ENCODE results near the gene STPG2.
A peak's percentile ranks its signal among the peaks of the same experiment; 100 is the strongest.
"Not testable (repeated sequence)": the region's sequence is repeated elsewhere in the genome, so short reads cannot be mapped to it uniquely, and the experiment has no call there.

Gene STPG2

DNA sequence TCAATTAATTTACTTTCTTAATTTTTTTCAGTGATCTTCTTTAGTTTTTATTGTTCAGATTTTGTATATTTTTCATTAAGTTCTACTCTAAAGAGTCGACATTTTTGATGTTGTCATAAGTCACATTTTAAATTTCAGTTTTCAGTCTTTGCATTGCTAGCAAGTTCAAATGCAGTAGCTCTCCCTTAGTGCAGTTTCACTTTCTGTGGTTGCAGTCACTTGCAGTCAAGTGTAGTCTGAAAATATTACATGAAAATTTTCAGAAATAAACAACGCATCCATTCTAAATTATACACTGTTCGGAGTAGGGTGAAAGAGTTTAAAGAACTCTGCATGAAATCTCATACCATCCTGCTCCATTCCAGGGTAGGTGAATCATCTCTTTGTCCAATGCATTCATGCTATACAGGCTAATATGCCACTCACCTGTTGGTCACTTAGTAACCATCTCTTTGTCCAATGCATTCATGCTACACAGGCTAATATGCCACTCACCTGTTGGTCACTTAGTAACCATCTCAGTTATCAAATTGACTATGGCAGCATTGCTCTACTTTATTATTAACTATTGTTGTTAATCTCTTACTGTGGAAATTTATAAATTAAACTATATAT, 356.9 kb downstream of the STPG2 start:
- no peak for DNase-seq

DNA sequence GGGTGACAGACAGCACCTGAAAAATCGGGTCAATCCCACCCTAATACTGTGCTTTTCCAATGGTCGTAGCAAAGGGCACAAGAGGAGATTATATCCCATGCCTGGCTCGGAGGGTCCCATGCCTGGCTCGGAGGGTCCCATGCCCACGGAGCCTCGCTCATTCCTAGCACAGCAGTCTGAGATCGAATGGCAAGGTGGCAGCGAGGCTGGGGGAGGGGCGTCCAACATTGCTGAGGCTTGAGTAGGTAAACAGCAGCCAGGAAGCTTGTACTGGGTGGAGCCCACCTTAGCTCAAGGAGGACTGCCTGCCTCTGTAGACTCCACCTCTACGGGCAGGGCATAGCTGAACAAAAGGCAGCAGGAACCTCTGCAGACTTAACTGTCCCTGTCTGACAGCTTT, 365.1 kb downstream of the STPG2 start:
- no peak for DNase-seq

DNA sequence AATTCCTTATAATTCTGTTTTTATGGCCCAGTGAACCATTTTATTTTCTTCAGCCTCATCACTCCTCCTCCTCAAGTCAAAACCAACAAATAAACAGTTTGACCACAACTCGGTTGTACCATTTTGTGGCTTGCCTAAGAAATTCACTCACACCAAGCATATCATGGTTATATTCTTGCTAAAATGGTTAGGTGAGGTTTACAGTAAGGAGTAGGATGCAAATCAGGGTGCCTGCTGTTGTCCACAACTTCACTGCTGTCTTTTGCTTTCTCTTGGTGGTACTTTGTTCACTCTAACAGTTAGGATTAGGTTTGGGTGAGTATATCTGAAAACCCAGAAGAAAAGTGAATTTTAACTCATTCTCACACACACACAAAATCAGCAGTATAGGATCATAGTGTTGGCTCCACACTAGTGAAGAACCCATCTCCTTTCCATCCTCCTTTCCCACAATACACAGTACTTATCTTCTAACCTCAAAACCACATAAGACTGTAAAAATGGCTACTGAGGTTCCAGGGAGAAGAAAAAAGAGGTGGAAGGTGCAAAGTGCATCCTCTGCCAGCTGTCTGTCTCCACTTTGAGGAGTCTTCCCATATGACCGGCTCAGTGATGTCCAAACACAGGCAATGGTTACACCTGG, 368.8 kb downstream of the STPG2 start:
- no peak for DNase-seq

DNA sequence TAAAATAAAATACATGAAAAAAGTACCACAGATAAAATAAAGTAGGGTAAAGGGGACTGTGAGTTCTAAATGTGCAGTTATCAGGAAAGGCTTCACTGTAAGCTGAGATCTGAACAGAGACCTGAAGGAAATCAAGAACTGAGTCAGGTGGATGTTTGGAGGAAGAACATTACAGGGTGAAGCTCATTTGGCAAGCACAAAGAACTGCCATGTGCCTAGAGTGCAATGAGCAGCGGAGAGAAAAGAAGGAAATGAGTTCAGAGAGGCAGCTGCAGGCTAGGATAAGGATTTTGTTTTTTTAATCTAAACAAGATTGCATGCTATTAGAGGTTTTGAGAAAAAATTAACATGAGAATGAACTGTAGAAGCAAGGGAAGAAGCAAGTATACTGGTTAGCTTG, 373.1 kb downstream of the STPG2 start:
- no peak for DNase-seq

DNA sequence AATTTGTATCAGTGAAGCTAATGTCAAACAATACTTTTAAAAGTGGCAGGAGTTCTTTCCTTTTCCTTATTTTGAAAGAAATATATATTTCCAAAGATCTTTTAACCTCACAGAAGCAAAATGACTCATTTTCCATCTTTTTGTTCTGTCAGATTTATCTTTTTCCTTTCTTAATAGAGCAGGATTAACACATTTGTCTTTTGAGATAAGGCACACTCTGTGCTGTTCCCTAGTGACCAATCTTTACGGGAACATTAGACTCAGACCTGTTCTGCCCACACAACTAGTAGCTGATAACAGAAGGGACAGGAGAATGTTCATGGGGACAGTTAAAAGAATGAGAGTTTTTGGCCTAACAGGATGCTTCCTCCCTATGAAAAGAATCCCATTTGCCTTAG, 381.2 kb downstream of the STPG2 start:
- no peak for DNase-seq

DNA sequence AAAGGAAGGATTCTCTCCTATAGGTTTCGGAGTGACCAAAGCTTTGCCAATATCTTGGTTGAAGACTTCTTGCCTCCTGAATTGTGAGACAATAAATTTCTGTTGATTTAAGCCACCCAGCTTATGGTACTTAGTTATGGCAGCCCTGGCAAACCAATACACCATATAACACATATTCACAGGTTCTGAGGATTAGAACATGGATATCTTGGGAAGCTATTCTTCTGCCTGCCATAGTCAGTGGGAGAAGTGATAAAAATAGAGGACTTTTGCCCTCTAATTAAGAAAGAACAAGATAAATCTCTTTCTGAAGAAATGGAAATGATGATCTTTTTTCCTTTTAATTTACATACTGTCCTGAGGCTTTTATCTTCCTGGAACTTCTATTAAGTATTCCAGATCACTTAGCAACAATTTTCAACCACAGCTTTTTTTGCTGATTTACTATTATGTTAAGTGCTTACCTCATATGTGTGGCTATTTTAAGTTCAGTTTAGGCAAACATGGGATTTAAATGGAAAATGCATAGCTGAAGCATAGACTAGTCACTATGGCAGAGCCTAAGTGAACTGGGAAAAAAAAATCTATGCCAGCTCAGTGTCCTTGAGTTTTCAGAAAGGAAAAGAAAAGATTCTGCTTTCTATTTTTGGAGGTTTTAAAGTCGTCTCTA, 381.7 kb downstream of the STPG2 start:
- DNase-seq: no peak

DNA sequence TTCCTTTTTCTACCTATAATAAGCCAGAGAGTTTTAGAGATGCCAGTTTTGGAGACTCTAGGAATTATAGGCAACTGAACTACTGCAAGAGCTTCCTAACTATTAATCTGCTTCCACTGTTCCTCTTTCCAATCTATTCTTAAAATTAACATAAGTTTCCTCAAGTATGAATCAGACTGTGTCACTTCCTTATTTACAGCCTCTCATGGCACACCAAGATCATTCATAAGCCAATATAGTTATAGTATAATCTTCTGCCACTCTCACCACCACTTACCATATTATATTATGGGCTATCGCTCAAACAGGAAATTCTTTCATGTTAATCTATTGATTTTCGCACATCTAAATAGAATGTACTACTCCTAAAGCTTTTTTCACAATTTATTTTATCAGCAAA, 383.5 kb downstream of the STPG2 start:
- no peak for DNase-seq

DNA sequence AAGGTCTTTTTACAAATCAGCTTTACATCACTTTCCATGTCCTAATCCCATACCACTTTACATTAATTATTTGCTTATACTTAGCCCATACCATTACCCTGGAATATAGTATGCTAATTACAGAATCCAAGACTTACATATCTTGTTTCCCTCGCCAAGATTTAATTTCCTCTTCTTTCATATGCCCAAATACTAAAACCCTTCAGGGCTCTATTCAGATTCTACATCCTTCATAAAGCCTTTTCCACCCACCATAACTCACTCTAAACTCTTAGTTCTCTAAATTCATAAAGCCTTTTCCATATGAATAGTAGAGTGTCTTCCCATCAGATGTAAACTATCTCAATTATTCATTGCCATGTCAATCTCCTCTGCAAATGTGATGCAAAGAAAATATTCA, 390.7 kb downstream of the STPG2 start:
- no peak for DNase-seq

DNA sequence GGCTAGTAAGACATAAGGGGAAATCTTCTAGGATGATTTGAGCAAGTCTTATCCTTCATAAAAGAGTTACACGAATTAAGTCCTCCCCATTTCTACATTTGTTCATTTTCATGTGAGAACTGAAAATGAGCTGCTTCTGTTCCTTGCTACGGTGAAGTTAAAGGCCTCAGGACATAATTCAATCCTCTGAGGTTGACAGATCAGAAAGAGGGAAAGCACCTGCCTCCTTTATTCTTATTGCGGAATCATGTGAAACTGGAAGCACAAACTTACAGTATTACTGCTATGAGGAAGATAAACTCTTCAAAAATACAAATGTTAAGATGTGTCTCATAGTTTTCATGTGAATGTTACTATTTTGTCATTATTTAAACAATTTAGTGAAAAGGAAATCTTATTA, 395.3 kb downstream of the STPG2 start:
- no peak for DNase-seq

DNA sequence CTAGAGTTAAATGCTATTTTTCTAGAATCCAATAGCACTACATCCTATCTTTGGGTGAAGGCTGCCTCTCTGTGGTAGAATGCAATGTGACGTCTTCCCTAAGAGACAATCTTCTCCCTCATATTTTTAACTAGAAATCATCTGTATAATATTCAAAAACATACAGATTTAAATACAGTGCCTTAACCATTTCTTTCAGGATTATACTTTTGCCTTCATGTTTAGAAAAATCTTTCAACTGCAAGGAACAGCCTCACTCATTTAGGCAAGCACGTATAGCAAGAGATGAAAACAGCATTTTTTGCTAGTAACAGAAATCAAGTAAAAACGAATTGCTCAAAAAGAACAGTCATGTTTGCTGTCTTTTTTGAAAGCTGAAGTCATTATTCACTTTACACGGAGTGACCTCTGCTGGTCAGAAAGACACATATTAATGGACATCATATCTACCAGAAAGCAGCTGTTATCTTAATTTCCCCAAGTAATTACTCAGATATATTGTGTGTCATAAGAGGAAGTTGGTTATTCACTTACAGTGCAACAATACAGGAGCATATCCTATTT, 422.3 kb downstream of the STPG2 start:
- peak; percentile 13 for DNase-seq

DNA sequence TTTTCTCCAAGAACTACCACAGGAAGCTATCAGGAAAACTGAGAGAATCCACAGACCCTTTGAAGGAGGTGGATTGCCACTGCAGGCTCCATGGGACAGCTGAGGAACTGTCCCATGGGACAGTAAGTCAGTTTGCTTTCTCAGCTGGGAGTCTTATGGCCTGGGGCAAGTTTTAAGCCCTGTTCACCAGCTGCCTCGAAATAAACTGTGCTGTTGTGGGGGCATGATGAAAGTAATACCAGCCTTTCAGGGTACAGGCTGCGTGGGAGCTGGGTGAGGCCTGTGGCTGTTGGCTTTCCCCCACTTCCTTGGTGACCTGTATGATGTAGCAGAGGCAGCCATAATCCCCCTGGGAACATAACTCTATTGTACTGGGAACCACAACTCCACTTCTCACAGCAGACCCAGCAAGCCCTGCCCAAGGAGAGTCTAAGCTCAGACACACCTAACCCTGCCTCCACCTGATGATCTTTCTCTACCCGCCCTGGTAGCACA, 452.1 kb downstream of the STPG2 start:
- DNase-seq: no peak

DNA sequence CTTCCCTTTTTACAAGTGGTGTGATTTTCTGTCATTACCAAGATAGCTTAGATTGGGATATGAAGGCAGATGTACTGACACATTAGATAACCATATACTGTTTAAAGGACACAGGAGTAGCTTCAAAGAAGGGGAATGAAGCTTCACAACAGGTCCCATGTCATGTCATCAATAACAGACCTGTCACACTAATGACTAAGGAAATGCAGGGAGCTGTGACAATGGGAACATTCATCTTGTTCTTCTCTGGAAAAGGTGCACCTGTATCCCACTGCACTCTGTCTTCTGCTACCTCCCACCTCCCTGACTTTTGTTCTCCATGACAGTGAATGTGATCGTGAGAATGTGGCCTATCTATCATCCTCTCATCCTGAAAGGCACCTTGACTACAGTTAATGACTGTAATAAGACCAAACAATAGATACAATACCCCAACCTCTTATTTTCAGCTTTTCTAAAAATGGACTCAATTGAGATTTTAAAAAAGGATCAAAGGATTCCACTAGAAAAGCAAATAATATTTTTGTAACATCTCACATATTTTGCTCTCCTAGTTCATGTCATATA, 472.5 kb downstream of the STPG2 start:
- no peak for DNase-seq

DNA sequence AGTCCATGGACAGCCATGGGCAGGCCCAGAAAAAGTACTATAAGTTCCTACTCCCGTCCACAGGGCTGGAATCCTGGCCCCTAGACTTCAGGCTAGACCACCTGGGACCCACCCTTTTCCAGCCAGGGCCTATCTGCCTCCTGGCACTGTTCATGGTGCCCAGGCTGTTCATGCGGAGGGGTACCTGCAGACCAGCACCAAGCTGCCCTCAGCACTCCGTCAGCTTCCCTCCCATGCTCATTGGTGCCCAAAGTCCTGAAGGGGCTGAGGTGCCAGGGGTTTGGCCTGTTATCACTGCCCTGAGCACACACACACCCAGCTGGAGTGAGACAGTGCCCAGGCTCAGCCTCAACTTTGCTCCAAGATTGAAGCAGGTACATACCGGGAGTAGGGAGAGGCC, 477.7 kb downstream of the STPG2 start:
- no peak for DNase-seq

DNA sequence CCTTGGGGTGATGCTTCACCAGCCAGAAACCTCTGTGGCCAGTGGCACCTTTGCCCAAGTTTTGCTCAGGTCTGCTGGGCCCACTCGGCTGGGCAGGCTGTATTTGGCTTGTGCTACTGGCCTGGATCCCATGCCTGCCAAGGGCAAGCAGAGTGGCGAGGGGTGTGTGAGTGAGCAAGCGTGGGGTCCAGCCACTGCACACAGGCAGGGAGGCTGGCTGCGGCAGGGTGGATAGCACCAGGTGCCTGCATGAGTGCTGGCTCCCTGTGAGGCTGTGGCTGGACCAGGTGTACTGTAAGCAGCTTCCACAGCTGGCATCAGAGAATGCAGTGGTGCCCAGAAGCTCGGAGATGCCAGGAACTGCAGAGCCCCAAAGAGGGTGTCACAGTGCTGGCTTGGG, 478.5 kb downstream of the STPG2 start:
- DNase-seq: no peak

DNA sequence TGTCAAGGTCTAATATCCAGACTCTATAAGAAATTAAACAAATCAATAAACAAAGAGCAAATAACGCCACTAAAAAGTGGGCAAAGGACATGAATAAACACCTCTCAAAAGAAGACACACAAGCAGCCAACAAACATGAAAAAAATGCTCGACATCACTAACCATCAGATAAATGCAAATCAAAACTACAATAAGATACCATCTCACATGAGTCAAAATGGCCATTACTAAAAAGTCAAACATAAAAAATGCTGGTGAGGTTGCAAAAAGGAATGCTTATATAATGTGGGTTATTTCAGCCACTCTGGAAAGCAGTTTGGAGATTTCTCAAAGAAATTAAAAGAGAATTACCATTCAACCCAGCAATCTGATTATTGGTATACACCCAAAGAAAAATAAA, 481.1 kb downstream of the STPG2 start:
- DNase-seq: no peak

DNA sequence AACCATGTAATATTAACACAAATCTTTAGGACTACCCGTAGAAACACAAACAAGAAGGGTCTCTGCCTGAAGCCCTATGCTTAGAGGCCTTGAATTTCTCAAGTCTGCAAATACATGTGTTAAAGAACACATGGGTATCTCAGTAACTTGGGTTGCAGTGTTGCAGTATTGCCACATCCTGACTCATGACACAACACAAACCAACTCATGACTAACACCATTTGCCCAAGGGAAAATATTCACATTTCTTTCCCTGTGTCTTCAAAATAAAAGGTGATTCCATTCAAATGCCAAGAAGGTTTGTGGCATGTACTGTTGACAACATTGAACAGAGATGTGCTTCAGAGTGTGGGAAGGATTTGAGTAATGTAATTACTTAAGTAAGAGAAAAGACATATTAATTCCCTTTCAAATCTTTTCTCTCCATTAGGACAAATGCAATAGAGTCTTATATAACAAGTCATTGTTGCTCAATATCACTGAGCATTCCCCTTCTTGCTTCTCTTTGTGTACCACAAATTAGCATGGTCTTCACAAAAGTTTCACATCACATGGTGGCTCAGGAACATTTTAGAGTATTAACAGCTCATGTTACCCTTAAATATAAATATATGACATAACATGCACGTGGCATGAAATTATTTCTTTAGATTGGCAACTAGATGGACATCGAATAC, 487.1 kb downstream of the STPG2 start:
- no peak for DNase-seq

DNA sequence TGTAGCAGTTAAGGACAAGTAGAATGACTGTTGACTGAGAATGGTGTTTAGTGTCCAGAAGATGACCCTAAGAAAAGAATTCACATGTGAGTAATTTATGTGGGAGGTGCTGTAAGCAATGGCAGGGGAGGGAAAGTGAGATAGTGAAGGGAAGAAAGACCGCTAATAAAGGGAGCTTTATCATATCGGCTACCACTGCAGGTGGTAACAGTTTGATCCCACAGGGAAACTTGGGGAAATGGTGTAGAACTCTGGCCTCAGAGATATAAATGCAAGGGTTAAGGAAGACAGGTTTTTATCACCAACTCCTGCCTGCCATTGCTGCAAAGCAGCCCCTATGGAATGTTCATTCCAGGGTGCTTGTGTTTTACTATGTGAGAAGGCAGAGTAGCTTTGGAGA, 489.6 kb downstream of the STPG2 start:
- no peak for DNase-seq

DNA sequence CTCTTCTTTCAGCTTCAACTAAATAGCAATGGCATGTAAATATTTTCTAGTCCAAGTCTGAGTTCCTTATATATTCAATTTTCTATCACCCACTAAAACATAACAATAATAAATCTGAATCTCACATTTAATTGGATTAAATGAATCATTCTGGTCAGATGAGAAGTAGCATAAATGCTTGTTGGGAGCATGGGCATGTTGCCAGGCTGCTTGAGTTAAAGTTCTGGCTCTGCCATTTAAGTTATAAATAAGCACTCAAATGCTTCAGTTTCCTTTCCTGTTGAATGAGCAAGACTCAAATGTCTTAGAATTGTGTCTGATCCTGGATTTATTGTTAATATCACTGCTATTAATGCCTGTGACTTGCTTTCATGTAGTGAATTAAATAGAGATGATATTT, 496.3 kb downstream of the STPG2 start:
- DNase-seq: no peak

DNA sequence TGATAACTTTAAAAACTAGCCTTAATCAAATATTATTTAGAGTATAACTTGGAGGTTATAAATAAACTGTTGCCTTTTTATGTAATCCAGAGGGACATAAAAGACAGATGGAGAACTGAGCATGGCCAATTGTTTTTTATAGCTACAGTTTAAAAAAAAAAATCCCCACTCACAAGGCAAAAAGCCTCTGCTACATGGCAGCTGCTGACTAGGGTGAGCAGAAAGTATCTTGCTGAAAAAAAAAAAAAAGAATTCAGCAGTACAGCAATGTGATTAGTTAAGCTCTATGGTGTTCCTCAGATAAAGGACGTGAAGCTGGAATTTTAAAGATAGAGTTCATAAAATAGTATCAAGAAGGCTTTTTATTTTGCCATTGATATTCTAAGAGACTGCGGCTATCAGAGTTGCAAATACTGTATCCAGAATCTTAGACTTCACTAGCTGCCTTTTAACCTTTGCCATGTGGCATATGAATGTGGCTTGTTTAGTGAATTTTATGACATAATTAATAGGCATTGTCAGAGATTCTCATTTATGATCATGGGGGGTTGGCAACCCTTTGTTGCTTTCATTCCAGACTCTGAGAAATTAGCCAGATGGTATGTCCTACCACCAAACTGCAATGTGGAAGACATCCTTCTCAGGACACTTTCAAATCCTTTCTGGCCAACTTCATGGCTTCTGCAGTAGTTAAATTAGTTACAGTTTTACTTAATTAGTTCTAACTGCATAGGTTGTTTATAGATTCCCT, 498.0 kb downstream of the STPG2 start:
- no peak for DNase-seq

DNA sequence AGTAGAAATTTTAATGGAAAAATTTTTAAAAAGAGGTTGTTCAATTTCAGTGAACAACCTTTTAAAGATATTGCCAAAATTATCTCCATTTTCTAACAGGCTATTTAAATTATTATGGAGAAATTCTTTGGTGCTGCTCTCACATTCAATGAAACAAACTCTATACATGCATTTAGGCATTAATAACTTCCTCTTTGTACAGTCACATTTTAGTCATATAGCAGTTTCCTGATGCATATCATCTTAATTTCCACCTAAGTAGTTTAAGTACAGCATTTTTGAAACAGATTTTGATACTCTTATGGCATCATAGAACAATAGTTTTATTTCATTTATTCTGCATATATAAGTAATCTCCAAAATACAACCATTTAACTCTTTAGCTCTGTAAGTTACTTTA, 500.1 kb downstream of the STPG2 start:
- no peak for DNase-seq

DNA sequence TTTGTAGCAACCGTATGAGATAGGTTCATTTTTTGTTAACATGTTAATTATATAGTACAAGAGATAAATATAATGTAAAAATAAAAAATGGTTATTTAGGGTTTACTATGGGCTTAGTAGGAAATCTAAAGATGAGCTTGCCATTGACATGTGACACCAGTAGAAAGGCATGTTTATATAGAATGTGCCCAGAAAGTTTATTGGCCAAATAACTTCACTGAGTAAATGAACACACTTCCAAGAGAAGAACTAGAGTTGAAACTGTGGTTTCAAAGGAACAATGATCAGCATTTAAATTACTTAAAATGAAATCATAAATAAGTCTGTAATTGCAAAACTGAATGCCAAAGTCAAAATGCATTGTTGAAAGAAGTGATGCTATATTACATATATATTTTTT, 503.3 kb downstream of the STPG2 start:
- DNase-seq: no peak

DNA sequence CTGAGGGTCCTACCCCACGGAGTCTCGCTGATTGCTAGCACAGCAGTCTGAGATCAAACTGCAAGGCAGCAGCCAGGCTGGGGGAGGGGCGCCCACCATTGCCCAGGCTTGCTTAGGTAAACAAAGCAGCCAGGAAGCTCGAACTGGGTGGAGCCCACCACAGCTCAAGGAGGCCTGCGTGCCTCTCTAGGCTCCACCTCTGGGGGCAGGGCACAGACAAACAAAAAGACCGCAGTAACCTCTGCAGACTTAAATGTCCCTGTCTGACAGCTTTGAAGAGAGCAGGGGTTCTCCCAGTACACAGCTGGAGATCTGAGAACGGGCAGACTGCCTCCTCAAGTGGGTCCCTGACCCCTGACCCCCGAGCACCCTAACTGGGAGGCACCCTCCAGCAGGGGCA, 509.4 kb downstream of the STPG2 start:
- DNase-seq: not testable (repeated sequence)

DNA sequence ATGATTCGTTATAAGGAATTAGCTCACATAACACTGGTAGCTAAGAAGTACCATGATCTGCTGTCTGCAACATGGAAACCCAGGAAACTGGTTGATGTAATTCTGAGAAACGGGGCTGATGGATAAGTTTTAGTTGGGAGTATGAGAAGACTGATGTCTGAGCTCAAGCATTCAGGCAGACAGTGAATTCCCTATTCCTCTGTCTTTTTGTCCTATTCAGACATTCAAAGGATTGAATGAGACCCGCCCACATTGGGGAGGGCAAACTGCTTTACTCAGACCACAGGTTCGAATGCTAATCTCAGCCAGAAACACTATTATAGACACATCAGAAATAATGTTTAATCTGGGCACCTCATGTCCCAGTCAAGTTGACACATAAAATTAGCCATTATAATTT, 515.5 kb downstream of the STPG2 start:
- no peak for DNase-seq

All from NCI-H1092 treated with DMSO at 0.1 percent for 48 hours (cell line).